OCI-LY3 (cell line): ENCODE results near the gene HERC2.

ENCODE experiments used
- EZH2phosphoT487 ChIP-seq: fragments of 200-600 bp; shearing (Covaris generic); IDR thresholded peaks from 2 replicates; pipeline ENCODE4 v1.6.1; 2018; ENCODE audit warnings: antibody characterized with exemption, mixed run types, low read depth
- TF ChIP-seq, protein P1 (sequence below): fragments of 200-600, 300-600 bp; sonication (generic); IDR thresholded peaks from 2 replicates; pipeline ENCODE4 v1.5.1; 2014; ENCODE audit warnings: antibody characterized with exemption, low read length, low read depth

DNA sequence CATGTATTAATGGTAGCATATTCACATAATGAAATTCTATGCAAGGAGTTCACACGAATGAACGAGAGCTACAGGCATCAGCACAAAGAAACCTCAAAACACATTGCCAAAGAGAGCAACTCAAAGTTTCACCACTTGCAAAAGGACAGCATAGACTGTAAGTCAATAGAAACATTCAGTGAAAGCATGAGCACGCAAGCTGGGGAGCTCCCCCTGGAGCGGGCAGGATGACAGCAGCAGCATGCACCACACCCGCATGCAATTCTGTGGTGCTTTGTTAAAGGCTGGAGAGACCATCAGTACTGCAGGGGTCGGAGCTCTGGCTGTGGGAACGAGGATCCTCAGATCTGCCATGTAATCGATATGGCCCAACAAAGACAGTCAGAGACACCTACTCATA is 241.6 kb downstream of the HERC2 start:
- TF ChIP-seq, protein P1, sequence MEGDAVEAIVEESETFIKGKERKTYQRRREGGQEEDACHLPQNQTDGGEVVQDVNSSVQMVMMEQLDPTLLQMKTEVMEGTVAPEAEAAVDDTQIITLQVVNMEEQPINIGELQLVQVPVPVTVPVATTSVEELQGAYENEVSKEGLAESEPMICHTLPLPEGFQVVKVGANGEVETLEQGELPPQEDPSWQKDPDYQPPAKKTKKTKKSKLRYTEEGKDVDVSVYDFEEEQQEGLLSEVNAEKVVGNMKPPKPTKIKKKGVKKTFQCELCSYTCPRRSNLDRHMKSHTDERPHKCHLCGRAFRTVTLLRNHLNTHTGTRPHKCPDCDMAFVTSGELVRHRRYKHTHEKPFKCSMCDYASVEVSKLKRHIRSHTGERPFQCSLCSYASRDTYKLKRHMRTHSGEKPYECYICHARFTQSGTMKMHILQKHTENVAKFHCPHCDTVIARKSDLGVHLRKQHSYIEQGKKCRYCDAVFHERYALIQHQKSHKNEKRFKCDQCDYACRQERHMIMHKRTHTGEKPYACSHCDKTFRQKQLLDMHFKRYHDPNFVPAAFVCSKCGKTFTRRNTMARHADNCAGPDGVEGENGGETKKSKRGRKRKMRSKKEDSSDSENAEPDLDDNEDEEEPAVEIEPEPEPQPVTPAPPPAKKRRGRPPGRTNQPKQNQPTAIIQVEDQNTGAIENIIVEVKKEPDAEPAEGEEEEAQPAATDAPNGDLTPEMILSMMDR, result no peak
- TF ChIP-seq EZH2phosphoT487, result no peak
